Spleen (tissue), 11 donors: ENCODE results near the gene UST. TPM values are rescaled to one million over a fixed set of nuclear protein-coding genes. Genes with fewer than 3 reads are reported as not detected.

Experiments
- DNase-seq: peaks from one replicate; pipeline ENCODE4 v3.0.0-alpha.2; 2020
- H3K27ac ChIP-seq, 8 donors: fragments of 200-600 bp; sonication (generic) in 7 of 8; 1 replicate in 4 of 8; 2 replicates in 4 of 8; pipeline versions ENCODE4 v1.5.0 to v1.8.0; 2016 to 2021; ENCODE audit warnings: inconsistent platforms in 4 of 8, mild to moderate bottlenecking in 4 of 8, moderate library complexity in 1 of 8
- H3K27me3 ChIP-seq, 7 donors: fragments of 200-600 bp; sonication (generic) in 6 of 7; replicated peaks in 1 of 7; 1 replicate in 4 of 7; 2 replicates in 3 of 7; pipeline versions ENCODE4 v1.5.0 to v1.8.0; 2016 to 2021; ENCODE audit warnings: inconsistent platforms in 3 of 7, mild to moderate bottlenecking in 1 of 7
- H3K36me3 ChIP-seq, 6 donors: fragments of 200-600 bp; sonication (generic) in 5 of 6; 1 replicate in 4 of 6; 2 replicates in 2 of 6; pipeline versions ENCODE4 v1.5.0 to v1.8.0; 2016 to 2021; ENCODE audit warnings: inconsistent platforms in 2 of 6
- H3K4me1 ChIP-seq, 6 donors: fragments of 200-600 bp; sonication (generic) in 5 of 6; 1 replicate in 3 of 6; 2 replicates in 3 of 6; pipeline versions ENCODE4 v1.5.0 to v1.8.0; 2016 to 2021; ENCODE audit warnings: inconsistent platforms in 3 of 6
- H3K4me3 ChIP-seq, 8 donors: fragments of 200-600 bp; sonication (generic) in 7 of 8; 1 replicate in 4 of 8; 2 replicates in 4 of 8; pipeline versions ENCODE4 v1.5.0 to v1.8.0; 2016 to 2021; ENCODE audit warnings: inconsistent platforms in 4 of 8, mild to moderate bottlenecking in 4 of 8, moderate library complexity in 2 of 8
- H3K9me3 ChIP-seq, 8 donors: fragments of 200-600 bp; sonication (generic) in 7 of 8; 1 replicate in 4 of 8; 2 replicates in 4 of 8; pipeline versions ENCODE4 v1.5.0 to v1.8.0; 2016 to 2021; ENCODE audit warnings: inconsistent platforms in 4 of 8
- CTCF ChIP-seq, 11 experiments: fragments of 200-600 bp in 7 of 11; fragments of 450-650 bp in 4 of 11; sonication (generic) in 4 of 11; IDR thresholded peaks in 8 of 11; conservative IDR thresholded peaks in 3 of 11; 1 replicate in 7 of 11; 2 replicates in 4 of 11; pipeline versions ENCODE4 v1.4.0 to v1.8.0; 2016 to 2021; ENCODE audit warnings: antibody characterized with exemption in 11 of 11, inconsistent platforms in 4 of 11, mild to moderate bottlenecking in 1 of 11
- POLR2A ChIP-seq, 3 donors: fragments of 450-650 bp; IDR thresholded peaks; one replicate each; pipeline ENCODE4 v1.5.1; 2017; ENCODE audit warnings: antibody characterized with exemption in 3 of 3, mild to moderate bottlenecking in 1 of 3
- POLR2AphosphoS5 ChIP-seq, 3 donors: sonication (generic); formaldehyde crosslinking; IDR thresholded peaks; one replicate each; pipeline ENCODE4 v1.5.1; 2017; ENCODE audit warnings: antibody characterized with exemption in 3 of 3
- WGBS, 5 donors: extraction: QIAGEN DNeasy Blood & Tissue Kit in 3 of 5; methylation state at CpG; one replicate each; pipeline versions ENCODE4 v1.1.5 to v1.1.7; 2013 to 2018; 5-methylcytosine and 5-hydroxymethylcytosine counted together
- intact Hi-C: fragments of 100-400 bp; cut with DNase I; formaldehyde crosslinking; loops from one replicate; pipeline ENCODE4 v1.15.0; 2023; ENCODE audit warnings: low total_unique reads
- polyA plus RNA-seq, 3 donors: library from polyadenylated mRNA; stranded (reverse); fragments of 200-250 nt; gene quantifications; one replicate each; pipeline ENCODE4 v1.2.1, GENCODE V29; 2013
- total RNA-seq, 7 donors: library from RNA; depleted of rRNA in 3 of 7; stranded (reverse); fragments of >200 nt in 3 of 7; fragmentation: NEBNext Ultra II Directional in 4 of 7; extraction: Animal tissue kit (Norgen Biotek cat#: 25700) in 4 of 7; gene quantifications; one replicate each; pipeline versions ENCODE4 v1.1.0 to v1.2.1, GENCODE V29; 2016 to 2021
- donor health status: healthy with polysubstance abuse.
- donor health status: DM: no; HTN: no; CAD: no; lungs with moderate emphysema.
- donor health status: DM: no; HTN: no; CAD: no.
- donor health status: Bipolar disorder and iron deficiency.
- donor health status: healthy.
- donor health status: DM: no; HTN: no; CAD: no.
- donor health status: DM: yes; HTN: yes; CAD: no.

UST gene
- total and polyA plus RNA-seq, 10 donors: 6.4 to 26.8 (median 14.4) TPM

DNA sequence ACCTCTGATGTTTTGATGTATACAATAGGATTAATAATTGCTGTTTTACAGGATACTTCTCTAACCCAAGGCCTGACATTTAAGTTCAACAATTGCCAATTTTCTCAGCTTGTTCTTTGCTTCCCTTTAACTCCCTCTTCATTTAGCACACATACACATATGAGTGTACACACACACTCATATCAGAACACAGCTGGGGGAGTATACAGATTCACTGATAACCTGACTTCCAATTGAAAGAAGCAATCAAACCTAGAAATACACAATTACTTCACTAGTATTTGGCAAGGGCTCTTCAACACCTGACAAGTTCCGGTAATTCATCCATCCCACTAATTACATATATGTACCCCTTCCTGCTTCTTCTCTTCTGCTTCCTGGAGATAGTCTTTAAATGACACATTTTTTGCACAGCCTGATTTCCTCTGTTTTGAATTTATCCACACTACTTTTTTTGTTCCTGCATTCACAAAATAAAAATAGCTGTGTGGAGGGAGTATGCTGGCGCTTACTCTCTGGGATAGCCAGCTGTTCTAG lies 11.2 kb downstream of the UST start:
- intact Hi-C loops: no loop called here
- no peaks in the 10 kb centered on the region for H3K36me3 ChIP-seq
- DNase-seq: no peak
- peak overlapping the region in 1 of 8 donors; percentile 11 for H3K4me3 ChIP-seq
- H3K27me3 ChIP-seq: no peaks in the 10 kb centered on the region
- TF ChIP-seq POLR2AphosphoS5 (IDR thresholded peaks at IDR 0.05): no peak
- TF ChIP-seq CTCF (IDR thresholded peaks at IDR 0.05 in 8 of 11, conservative IDR thresholded peaks at IDR 0.05 in 3 of 11): no peak
- no peak for TF ChIP-seq POLR2A (IDR thresholded peaks at IDR 0.05)
- 6 to 22% (median 17%) methylated on average over 2 of the region's 2 CpGs for WGBS, 5 donors
- peaks cover 37 to 69% (median 56%) of the 10 kb centered on the region in 6 donors for H3K4me1 ChIP-seq
- H3K9me3 ChIP-seq: no peaks in the 10 kb centered on the region
- H3K27ac ChIP-seq: peak overlapping the region; percentile 22 to 91 (median 82)

DNA sequence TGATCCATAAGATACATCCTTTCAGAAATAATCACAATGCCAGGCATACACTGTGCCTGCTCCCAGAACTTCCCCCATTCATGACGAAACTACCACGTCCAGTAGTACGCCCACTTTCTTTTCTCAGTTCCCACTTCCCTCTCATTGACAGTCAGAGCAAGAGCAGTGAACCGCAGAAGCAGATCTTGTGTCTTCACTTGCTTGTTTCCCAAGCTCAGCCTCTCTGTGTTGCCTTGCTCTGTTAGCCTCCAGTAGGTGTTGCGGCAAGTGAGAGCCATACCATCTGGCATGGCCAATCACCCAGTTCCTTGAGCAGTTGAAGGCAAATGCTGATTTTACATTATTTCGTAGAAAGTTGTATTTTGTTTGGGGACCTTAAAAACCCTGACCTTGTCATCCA lies 11.7 kb downstream of the UST start:
- Histone ChIP-seq H3K9me3 (no peaks in the 10 kb centered on the region), H3K4me3 (peak overlapping the region in 1 of 8 donors; percentile 11), H3K27ac (peak overlapping the region; percentile 64 to 91 (median 84)), H3K36me3 (no peaks in the 10 kb centered on the region), H3K27me3 (no peaks in the 10 kb centered on the region), H3K4me1 (peaks cover 37 to 74% (median 60%) of the 10 kb centered on the region in 6 donors)
- DNase-seq: peak; percentile 76
- TF ChIP-seq CTCF (IDR thresholded peaks at IDR 0.05 in 8 of 11, conservative IDR thresholded peaks at IDR 0.05 in 3 of 11): peak in 1 of 11 experiments; percentile 18
- TF ChIP-seq POLR2A (IDR thresholded peaks at IDR 0.05): no peak
- peak in 2 of 3 donors; percentile 57 to 94 for TF ChIP-seq POLR2AphosphoS5 (IDR thresholded peaks at IDR 0.05)
- intact Hi-C loops: no loop called here
- WGBS, 5 donors: 9 to 18% (median 11%) methylated on average over 6 of the region's 6 CpGs

DNA sequence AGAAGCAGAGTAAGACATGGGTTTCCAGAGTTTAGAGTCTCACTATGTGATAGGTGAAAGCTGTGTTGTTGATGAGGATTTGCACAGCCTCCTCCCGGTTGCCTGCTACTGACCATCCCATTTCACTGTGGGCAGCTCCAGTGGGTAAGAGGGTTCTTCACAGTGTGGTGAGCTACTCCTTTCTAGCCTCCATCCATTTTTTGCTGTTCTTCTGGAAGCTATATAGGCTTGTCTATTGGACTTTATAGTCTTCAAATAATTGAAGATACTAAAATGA lies 13.4 kb downstream of the UST start:
- WGBS, 5 donors: 36 to 66% (median 64%) methylated on average over 1 of the region's 1 CpG
- Histone ChIP-seq H3K9me3 (no peaks in the 10 kb centered on the region), H3K36me3 (no peaks in the 10 kb centered on the region), H3K4me1 (peaks cover 37 to 91% (median 70%) of the 10 kb centered on the region in 6 donors), H3K4me3 (peak overlapping the region in 4 of 8 donors; percentile 13 to 52 (median 22)), H3K27me3 (no peaks in the 10 kb centered on the region), H3K27ac (peak overlapping the region; percentile 74 to 91 (median 84))
- intact Hi-C loops: no loop called here
- no peak for DNase-seq
- no peak for TF ChIP-seq POLR2A (IDR thresholded peaks at IDR 0.05)
- TF ChIP-seq POLR2AphosphoS5 (IDR thresholded peaks at IDR 0.05): peak in 1 of 3 donors; percentile 20
- no peak for TF ChIP-seq CTCF (IDR thresholded peaks at IDR 0.05 in 8 of 11, conservative IDR thresholded peaks at IDR 0.05 in 3 of 11)

GRCh38 chr6:148760568-148761526 lies 14.0 kb downstream of the UST start:
- peaks cover 37 to 98% (median 76%) of the 10 kb centered on the region in 6 donors for H3K4me1 ChIP-seq
- peak overlapping the region; percentile 74 to 91 (median 84) for H3K27ac ChIP-seq
- peak; percentile 92 for DNase-seq
- intact Hi-C loops: no loop called here
- no peaks in the 10 kb centered on the region for H3K36me3 ChIP-seq
- no peaks in the 10 kb centered on the region for H3K9me3 ChIP-seq
- H3K4me3 ChIP-seq: peak overlapping the region in 7 of 8 donors; percentile 2 to 52 (median 15)
- no peak for TF ChIP-seq CTCF (IDR thresholded peaks at IDR 0.05 in 8 of 11, conservative IDR thresholded peaks at IDR 0.05 in 3 of 11)
- TF ChIP-seq POLR2AphosphoS5 (IDR thresholded peaks at IDR 0.05): peak; percentile 75 to 85 (median 81)
- TF ChIP-seq POLR2A (IDR thresholded peaks at IDR 0.05): peak in 2 of 3 donors; percentile 3 to 20
- H3K27me3 ChIP-seq: no peaks in the 10 kb centered on the region
- 5 to 23% (median 18%) methylated on average over 14 of the region's 14 CpGs for WGBS, 5 donors
